Measurements from ENCODE around the gene CTBP2. TPM values are rescaled to one million over a fixed set of nuclear protein-coding genes. Genes with fewer than 3 reads are reported as not detected.

The CTBP2 gene
- total RNA-seq, 1 donor = 74.3 TPM

- H3K4me3 ChIP-seq (ENCODE audit: low read depth, low read length) = no peak overlapping the region
- no peak for DNase-seq (ENCODE audit: low read depth)
- TF ChIP-seq CTCF (IDR thresholded peaks at IDR 0.05; ENCODE audit: insufficient read depth, low read depth, low read length) = no peak
Measured at GRCh38 chr10:125203186-125203800, 42.9 kb upstream of the CTBP2 start.

DNA sequence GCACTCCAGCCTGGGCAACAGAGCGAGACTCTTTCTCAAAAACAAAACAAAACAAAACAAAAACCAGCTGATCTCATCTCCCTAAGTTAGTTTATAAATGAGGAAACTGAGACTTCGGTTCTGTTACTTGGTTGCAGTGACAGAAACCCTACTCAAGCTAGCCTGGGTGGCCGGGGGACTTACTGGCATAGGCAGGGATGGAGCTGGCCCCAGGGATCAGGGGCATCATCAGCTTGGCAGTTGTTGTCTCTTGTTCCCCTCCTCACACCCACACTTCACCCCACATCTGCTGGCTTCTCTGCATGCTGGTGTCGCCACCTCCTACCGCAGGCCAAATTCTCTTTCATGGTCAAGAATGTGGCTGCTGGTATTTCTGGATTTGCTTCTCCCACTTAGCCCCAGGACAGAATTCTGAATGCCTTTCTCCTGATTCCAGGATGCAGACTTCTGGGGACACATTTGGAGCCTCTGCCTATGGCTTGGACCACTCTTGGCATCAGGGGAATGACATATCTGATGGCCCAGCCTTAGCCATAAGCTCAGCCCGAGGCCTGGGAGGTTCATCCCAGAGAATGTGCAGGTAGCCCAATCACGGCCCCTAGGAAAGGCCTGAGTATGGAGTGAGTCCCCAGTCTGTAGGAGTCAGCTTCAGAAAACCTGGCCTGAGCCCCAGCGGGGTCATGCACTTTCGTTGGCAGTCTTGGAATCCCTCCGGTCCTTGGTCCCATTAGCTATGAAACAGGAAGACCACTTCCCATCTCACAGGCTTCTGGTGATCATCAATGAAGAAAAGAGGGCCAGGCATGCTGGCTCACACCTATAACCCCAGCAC is 41.6 kb upstream of the CTBP2 start:
- no peak overlapping the region for H3K4me3 ChIP-seq (ENCODE audit: low read depth, low read length)
- no peak for DNase-seq (ENCODE audit: low read depth)
- TF ChIP-seq CTCF (IDR thresholded peaks at IDR 0.05; ENCODE audit: insufficient read depth, low read depth, low read length) = no peak

- TF ChIP-seq CTCF (IDR thresholded peaks at IDR 0.05; ENCODE audit: insufficient read depth, low read depth, low read length) = no peak
- peak; percentile 23 for DNase-seq (ENCODE audit: low read depth)
- H3K4me3 ChIP-seq (ENCODE audit: low read depth, low read length) = no peak overlapping the region
Measured at GRCh38 chr10:125201108-125201524, 40.8 kb upstream of the CTBP2 start.

DNA sequence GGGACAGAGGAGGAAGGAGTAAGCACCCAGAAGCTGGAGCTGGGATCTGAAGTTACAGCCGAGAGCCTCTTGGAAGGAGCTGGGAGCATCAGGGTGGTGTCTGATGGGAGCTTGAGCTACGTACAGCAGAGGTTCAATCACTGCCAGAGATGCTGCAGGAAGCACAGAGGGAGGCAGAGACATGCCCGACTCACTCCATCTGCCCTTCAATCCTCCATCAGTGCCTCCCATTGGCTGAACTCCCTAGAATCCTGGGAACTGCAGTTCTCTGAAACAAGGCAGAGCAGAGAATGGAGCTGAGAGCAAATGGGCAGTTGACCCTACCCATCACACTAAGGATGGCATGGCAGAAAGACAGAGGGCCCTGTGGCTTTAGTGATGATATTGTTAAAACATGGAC is 40.0 kb upstream of the CTBP2 start:
- no peak for TF ChIP-seq CTCF (IDR thresholded peaks at IDR 0.05; ENCODE audit: insufficient read depth, low read depth, low read length)
- H3K4me3 ChIP-seq (ENCODE audit: low read depth, low read length) = no peak overlapping the region
- DNase-seq (ENCODE audit: low read depth) = no peak

- TF ChIP-seq CTCF (IDR thresholded peaks at IDR 0.05; ENCODE audit: insufficient read depth, low read depth, low read length) = no peak
- no peak overlapping the region for H3K4me3 ChIP-seq (ENCODE audit: low read depth, low read length)
- no peak for DNase-seq (ENCODE audit: low read depth)
Measured at GRCh38 chr10:125199270-125199669, 38.9 kb upstream of the CTBP2 start.

GRCh38 chr10:125194814-125195213 is 34.5 kb upstream of the CTBP2 start:
- no peak for DNase-seq (ENCODE audit: low read depth)
- H3K4me3 ChIP-seq (ENCODE audit: low read depth, low read length) = no peak overlapping the region
- TF ChIP-seq CTCF (IDR thresholded peaks at IDR 0.05; ENCODE audit: insufficient read depth, low read depth, low read length) = no peak
